ENCODE measurements around the gene LRRFIP1. TPM values are rescaled to one million over a fixed set of nuclear protein-coding genes. Genes with fewer than 3 reads are reported as not detected.

LRRFIP1 gene
- total RNA-seq, 8 experiments from 2014 or later, result 16.3 to 56.1 (median 29.5) TPM

GRCh38 chr2:237818066-237818473 lies 190.7 kb downstream of the LRRFIP1 start:
- Histone ChIP-seq H3K4me3 (no peak overlapping the region), H3K27ac (no peak overlapping the region), H3K4me1 (replicated peaks in 1 of 2) (no peaks in the 10 kb centered on the region)
- in situ Hi-C loops (cut with MboI; ENCODE audit: low pct_unique_long_range_greater_than_20kb in 2 of 9, low sequenced_read_pairs in 9 of 9, unreplicated experiment in 9 of 9), result no loop called here
- WGBS, 10 experiments, result 0 to 100% (median 63%) methylated on average over 1 to 5 of the region's 5 CpGs
- peak in 1 of 8 experiments; percentile 31 for ATAC-seq (replicated peaks in 6 of 8)

- in situ Hi-C loops (cut with MboI; ENCODE audit: low pct_unique_long_range_greater_than_20kb in 2 of 9, low sequenced_read_pairs in 9 of 9, unreplicated experiment in 9 of 9), result no loop called here
- no peak overlapping the region for H3K4me3 ChIP-seq
- H3K27ac ChIP-seq, result no peak overlapping the region
- ATAC-seq (replicated peaks in 6 of 8), result peak in 2 of 8 experiments; percentile 50 to 51
- H3K4me1 ChIP-seq (replicated peaks in 1 of 2), result no peaks in the 10 kb centered on the region
- 8 to 94% (median 67%) methylated on average over 1 to 2 of the region's 2 CpGs for WGBS, 10 experiments
Measured at GRCh38 chr2:237819231-237819630, 191.8 kb downstream of the LRRFIP1 start.

DNA sequence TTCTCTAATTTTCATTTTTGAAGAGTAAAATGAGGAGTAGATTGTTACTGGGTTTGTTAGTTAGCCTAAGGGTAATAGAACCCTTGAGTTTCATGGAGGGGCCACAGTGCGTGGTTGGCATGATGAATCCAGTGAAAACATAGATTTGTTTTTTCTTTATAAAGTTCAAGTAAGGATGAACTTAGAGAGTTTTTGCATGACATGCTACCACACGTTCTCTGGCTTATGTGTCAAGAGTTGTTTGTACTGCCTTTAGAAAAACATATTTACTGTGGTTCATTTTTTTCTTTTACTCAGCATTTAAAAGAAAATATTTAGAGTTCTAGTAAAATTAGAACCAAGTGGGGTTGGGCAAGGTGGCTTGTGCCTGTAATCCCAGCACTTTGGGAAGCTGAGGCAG lies 193.0 kb downstream of the LRRFIP1 start:
- Histone ChIP-seq H3K27ac (no peak overlapping the region), H3K4me1 (replicated peaks in 1 of 2) (no peaks in the 10 kb centered on the region), H3K4me3 (no peak overlapping the region)
- no peak for ATAC-seq (replicated peaks in 6 of 8)
- in situ Hi-C loops (cut with MboI; ENCODE audit: low pct_unique_long_range_greater_than_20kb in 2 of 9, low sequenced_read_pairs in 9 of 9, unreplicated experiment in 9 of 9), result no loop called here
- 65 to 100% (median 89%) methylated on average over 2 of the region's 2 CpGs; no CpG with 5 or more reads in 2 of the 10 experiments for WGBS, 10 experiments

DNA sequence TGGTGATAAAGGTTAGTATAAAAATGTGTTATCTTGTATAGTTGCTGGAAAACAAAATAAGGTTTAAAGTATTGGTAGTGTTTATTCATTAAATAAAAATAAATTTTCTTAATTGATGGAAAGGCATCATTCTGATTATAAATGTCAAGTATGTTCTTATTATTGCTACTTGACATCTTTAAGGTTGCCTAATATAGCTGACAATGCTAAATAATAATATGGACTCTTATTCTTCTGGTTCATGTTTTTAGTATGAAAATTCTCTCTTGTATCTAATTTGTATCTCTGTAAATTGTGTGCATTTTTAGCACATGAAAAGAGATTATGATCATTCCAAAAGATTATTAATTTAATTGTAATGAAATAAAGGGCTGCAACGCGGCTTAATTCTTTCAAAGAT lies 196.2 kb downstream of the LRRFIP1 start:
- WGBS, 10 experiments, result 73 to 100% (median 100%) methylated on average over 2 of the region's 2 CpGs; no CpG with 5 or more reads in 2 of the 10 experiments
- Histone ChIP-seq H3K4me1 (replicated peaks in 1 of 2) (no peaks in the 10 kb centered on the region), H3K4me3 (no peak overlapping the region), H3K27ac (no peak overlapping the region)
- ATAC-seq (replicated peaks in 6 of 8), result no peak
- in situ Hi-C loops (cut with MboI; ENCODE audit: low pct_unique_long_range_greater_than_20kb in 2 of 9, low sequenced_read_pairs in 9 of 9, unreplicated experiment in 9 of 9), result no loop called here

GRCh38 chr2:237824085-237824484 lies 196.7 kb downstream of the LRRFIP1 start:
- 63 to 100% (median 81%) methylated on average over 1 to 6 of the region's 6 CpGs for WGBS, 10 experiments
- Histone ChIP-seq H3K27ac (no peak overlapping the region), H3K4me1 (replicated peaks in 1 of 2) (no peaks in the 10 kb centered on the region), H3K4me3 (no peak overlapping the region)
- in situ Hi-C loops (cut with MboI; ENCODE audit: low pct_unique_long_range_greater_than_20kb in 2 of 9, low sequenced_read_pairs in 9 of 9, unreplicated experiment in 9 of 9), result no loop called here
- no peak for ATAC-seq (replicated peaks in 6 of 8)

DNA sequence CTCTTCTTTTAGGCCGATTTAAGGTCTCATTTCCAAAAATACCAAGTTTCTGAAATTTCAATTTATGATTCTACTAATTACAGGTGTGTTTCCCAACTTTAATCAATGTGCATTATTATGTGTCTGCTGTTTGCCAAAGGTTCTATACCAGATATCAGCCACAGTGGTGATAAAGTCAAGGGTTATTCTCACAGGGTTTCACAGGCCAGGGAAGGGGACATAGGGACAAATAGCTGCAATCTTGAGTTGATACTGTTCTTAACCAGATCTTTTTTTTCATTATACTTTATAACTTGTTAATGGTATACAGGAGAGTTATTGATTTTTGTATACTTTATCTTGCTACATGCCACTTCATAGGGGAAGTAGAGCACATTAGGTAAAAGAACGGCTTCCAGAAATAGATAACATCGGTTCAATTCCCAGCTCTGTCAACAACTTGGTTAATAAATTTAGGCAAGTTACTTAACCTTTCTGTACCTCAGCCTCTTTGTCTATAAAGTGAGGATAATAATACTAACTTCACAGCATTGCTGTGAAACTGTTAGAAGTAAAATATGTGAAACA lies 200.1 kb downstream of the LRRFIP1 start:
- Histone ChIP-seq H3K4me1 (replicated peaks in 1 of 2) (no peaks in the 10 kb centered on the region), H3K4me3 (no peak overlapping the region), H3K27ac (no peak overlapping the region)
- 49 to 100% (median 80%) methylated on average over 1 to 3 of the region's 3 CpGs for WGBS, 10 experiments
- ATAC-seq (replicated peaks in 6 of 8), result no peak
- in situ Hi-C loops (cut with MboI; ENCODE audit: low pct_unique_long_range_greater_than_20kb in 2 of 9, low sequenced_read_pairs in 9 of 9, unreplicated experiment in 9 of 9), result no loop called here

Other genes starting within 250 kb of the LRRFIP1 start
- gene COL6A3, start 213.4 kb upstream of the LRRFIP1 start, total RNA-seq, result 100 to 1,000 TPM in 1 of 8 experiments, 1 to 10 TPM in 3, under 1 TPM in 4; 0.04 to 288 (median 1.0) TPM
- gene MLPH, start 140.3 kb upstream of the LRRFIP1 start, total RNA-seq, result 1 to 10 TPM in 2 of 8 experiments, under 1 TPM in 5, not detected in 1; 0.11 to 1.3 (median 0.46) TPM
- not detected for gene PRLH, start 61.0 kb upstream of the LRRFIP1 start, total RNA-seq
- 1 to 10 TPM in 3 of 8 experiments, under 1 TPM in 5; 0.08 to 1.3 (median 0.65) TPM for gene RAB17, start 36.9 kb upstream of the LRRFIP1 start, total RNA-seq
- under 1 TPM; 0.22 to 0.81 (median 0.40) TPM for gene RBM44, start 171.2 kb downstream of the LRRFIP1 start, total RNA-seq
- gene RAMP1, start 232.0 kb downstream of the LRRFIP1 start, total RNA-seq, result 10 to 100 TPM in 1 of 8 experiments, 1 to 10 TPM in 5, under 1 TPM in 2; 0.81 to 20.9 (median 1.6) TPM